ENCODE measurements around the gene INTS11.
A peak's percentile ranks its signal among the peaks of the same experiment; 100 is the strongest.
"Not testable (repeated sequence)": the region's sequence is repeated elsewhere in the genome, so short reads cannot be mapped to it uniquely, and the experiment has no call there.

The INTS11 gene

DNA sequence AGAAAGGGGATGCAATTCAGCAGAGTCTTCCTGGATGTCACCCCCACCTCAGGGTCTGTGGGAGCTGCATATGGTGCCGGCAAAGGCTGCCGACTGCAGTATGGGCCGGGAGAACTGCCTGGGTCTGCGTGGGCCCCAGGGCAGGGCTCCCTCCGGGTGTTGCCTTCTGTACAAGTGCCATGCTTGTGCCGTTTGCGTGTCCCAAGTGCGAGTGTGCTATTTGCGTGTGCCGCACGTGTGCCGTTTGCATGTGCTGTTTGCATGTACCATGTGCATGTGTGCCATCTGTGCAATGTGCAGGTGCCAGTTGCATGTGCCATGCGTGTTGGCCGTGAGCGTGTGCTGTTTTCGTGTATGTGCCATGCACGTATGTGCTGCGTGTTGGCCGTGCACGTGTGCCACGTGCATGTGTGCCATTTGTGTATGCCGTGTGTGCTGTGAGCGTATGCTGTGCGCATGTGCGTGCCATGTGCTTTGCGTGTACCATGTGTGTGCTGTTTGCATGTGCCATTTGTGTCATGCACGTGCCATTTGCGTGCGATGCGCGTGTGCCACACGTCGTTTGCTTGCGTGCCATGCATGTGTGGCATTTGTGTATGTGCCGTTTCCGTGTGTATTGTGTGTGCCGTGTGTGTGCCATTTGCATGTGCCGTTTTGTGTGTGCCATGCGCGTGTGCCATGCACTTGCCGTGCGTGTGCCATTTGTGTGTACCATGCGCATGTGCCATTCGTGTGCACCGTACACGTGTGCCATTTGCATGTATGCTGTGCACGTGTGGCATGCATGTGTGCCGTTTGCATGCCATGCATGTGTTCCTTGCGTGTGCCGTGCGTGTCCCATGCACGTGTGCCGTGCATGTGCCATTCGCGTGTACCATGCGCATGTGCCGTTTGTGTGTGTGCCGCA is 5.1 kb upstream of the INTS11 start:
- DNase-seq, result no peak

DNA sequence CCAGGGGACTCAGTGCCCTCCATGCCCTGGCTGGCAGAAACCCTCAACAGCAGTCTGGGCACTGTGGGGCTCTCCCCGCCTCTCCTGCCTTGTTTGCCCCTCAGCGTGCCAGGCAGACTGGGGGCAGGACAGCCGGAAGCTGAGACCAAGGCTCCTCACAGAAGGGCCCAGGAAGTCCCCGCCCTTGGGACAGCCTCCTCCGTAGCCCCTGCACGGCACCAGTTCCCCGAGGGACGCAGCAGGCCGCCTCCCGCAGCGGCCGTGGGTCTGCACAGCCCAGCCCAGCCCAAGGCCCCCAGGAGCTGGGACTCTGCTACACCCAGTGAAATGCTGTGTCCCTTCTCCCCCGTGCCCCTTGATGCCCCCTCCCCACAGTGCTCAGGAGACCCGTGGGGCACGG is 3.8 kb upstream of the INTS11 start:
- no peak for DNase-seq

DNA sequence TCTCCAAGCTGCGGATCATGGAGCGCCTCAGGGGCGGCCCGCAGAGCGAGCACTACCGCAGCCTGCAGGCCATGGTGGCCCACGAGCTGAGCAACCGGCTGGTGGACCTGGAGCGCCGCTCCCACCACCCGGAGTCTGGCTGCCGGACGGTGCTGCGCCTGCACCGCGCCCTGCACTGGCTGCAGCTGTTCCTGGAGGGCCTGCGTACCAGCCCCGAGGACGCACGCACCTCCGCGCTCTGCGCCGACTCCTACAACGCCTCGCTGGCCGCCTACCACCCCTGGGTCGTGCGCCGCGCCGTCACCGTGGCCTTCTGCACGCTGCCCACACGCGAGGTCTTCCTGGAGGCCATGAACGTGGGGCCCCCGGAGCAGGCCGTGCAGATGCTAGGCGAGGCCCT is 2.8 kb upstream of the INTS11 start:
- DNase-seq, result no peak

DNA sequence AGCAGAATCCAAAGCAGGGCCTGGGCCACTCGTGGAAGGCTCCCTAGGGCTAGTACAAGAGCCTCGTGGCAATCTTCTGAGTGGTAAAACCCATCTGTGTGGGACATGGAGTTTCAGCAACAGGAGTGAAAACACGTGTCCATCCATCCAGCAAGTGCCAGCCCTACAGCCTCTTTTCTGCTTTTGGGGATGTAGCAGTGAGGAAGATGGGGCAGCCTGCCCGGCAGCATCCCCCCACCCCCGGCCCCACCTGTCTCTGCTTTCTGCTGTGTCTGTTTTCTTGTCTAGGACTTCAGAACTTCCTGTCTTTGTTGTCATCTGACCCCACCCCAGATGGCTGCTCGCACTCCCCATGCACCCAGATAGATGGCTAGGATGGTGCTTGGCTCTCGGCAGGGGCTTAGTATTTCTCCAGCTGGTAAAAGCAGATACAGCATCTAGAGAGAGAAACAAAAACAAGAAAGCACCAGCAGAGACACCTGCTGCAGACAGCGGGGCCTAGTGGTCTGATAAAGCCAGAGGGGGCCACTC is 1.7 kb upstream of the INTS11 start:
- no peak for DNase-seq

DNA sequence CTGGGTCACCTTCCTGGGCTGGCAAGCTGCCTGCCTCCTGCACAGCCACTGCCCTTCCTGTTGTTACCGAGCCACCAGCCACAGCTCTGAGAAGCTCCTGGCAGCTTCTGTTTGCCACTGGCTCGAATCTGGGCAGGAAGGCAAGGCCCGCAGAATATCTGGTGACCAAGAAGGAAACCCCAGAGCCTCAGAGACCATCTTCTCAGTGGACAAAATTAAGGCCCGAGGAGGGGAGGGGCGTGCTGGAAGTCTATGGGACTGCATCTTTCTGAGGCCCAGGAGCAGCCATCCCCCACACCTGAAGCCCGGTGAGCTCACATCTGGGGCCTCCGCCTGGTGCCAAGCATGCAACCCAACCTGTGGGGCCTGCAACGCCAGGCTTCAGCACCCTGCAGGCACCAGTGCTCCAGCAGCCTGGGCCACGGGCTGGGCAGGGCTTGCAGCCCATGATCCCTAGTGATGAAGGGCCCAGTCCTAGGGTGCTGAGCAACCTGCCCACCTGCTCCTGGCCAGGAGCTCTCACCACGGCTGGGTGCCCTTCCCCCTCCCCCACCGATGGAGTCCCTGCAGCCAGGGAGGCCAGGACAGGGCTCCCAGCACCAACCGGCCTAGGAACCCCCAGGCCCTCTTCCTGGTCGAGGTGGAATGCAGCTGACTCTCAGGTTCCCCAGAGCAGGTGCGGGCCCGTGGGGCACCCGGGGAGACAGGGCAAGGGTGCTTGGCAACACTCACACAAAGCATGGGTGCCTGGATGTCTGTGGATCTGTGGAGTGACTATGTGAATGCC is 1.0 kb upstream of the INTS11 start:
- no peak for DNase-seq

DNA sequence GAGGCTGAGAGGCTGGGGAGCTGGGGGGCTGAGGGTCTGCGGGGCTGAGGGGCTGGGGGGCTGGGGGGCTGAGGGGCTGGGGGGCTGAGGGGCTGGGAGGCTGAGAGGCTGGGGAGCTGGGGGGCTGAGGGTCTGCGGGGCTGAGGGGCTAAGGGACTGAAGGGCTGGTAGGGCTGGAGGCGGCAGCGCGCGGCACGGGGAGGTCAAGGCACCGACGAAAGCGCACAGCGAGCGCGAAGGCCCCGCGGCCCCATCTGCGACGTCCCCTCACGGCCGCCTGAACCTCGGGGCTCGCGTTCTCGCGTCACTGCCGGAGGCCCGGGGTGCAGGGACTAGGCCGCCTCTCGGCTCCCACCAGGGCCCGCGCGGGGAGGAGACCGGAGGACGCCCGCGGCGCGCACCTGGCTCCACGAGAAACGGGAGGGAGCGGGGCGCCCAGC is 356 bp downstream of the INTS11 start:
- DNase-seq, result no peak

GRCh38 chr1:1322952-1323351 is 1.5 kb downstream of the INTS11 start:
- no peak for DNase-seq

GRCh38 chr1:1322418-1322817 is 2.0 kb downstream of the INTS11 start:
- DNase-seq, result no peak

- no peak for DNase-seq
These were observed 3.0 kb downstream of the INTS11 start for GRCh38 chr1:1321477-1321876.

DNA sequence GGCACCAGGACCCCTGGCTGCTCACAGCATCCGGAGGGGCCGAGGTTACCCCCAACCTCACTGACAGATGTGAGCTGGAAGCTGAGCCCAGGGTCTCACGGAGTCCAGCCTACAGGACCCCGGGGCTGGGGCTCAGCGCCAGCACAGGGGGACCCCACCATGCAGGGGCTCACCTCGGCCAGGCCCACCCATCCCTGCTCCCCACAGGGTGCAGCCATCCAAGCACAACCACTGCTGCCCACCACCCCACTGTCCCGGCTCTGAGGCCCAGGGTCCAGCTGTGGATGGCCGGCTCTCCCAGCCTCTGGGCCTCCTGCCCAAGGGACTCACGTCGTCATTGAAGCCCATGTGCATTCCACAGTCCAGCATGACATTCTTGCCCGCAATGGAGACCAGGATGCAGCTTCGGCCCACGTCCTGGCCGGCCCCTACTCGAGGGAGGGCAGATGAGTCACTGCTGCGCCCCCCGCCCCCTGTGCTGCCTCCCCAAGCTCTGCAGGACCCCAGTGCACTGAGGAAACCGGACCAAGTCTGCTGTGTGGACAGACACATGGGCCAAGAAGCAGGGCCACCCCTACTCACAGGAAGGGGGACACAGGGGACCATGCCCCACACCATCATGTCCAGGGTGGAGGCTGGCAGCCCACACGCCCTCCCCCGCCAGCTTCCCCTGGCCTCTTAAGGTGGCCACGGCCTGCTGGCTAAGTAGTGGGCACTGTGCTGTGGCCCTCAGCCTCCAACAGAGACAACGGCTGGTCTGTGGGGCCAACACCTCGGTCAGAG is 3.6 kb downstream of the INTS11 start:
- no peak for DNase-seq

DNA sequence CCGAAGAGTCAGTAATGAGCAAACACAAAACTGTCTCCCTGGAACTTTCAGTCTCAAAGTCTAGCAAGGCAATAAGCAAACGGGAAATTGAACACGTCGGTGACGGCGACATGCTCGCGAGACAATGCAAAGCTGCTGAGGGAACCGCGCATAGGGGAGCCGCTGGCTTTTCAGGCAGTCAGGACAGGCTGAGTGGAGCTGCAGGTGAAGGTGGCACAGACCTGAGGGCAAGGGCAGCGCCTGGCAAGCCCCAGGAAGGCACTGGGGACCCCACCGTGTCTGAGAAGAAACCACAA is 4.9 kb downstream of the INTS11 start:
- no peak for DNase-seq

DNA sequence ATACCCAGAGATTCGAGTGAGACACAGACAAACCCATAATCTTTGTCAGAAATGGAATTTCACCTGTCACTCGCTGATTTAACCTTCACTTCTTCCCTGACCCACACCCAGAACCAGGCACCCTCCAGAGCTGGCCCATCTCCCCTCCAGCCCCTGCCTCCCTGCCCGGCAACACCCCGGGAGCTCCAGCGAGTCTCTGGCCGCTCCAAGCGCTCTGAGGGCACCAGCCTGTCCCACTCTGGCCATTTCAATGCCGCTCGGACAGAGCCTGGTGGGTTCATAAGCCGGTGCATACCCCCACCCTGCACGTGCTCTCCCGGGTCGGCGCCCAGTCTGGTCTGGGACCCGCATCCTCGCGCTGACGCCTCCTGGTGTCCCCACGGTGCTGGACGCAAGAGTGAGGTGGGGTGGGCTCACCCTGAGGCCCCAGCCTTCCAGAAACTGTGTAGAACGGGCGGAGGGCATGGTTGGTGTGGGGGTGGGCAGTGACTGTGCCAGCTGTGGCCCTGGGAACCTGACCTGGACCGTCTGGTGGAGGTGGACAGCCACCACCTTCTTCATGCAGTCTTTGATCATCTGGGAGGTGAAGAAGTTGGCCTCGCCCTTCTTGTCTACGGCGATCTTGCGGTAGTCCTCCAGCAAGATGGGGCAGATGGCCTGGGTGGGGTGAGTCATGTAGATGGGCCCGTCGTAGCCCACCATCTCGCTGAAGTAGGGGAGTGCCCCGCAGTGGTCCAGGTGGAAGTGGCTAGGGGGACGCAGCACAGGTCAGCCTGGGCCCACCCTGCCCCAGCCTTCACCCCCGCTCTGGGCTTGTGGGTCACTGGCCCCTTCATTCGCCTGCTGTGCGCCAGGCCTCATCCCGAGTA is 5.4 kb downstream of the INTS11 start:
- DNase-seq, result no peak

GRCh38 chr1:1318131-1318652 is 6.3 kb downstream of the INTS11 start:
- DNase-seq, result peak; percentile 89

GRCh38 chr1:1317420-1317819 is 7.0 kb downstream of the INTS11 start:
- no peak for DNase-seq

- DNase-seq, result not testable (repeated sequence)
These were observed 8.3 kb downstream of the INTS11 start for GRCh38 chr1:1316199-1316598.

GRCh38 chr1:1315435-1315954 is 9.0 kb downstream of the INTS11 start:
- no peak for DNase-seq

DNA sequence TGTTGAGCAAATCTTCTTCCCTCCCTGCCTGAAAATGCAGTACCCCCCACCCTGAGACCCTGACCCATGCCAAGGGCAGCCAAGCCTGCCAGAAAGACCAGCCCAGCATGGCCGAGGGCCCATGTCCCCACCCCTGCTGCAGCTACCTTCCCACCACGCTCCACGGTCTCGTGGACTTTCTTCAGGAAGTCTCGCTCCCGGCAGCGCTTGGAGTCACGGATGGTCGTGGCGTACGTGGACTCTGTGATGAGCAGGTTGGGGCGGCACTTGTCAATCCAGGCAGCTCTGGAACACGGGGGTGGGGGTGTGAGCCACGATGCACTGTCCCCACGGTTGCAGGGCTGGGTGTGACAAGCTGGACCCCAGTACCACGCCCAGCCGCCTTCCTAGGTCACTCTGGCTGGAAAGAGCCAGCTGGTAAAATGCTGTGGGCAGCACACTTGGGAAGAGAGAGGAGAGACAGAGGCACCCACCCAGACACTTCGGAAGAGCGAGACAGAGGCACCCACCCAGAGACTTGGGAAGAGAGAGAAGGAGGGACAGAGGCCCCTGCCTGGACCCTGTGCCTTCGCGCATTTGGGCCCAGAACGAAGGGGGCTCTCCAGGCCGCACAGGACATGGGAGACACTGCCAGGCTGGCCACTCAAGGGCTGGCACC is 9.7 kb downstream of the INTS11 start:
- no peak for DNase-seq

GRCh38 chr1:1314237-1314586 is 10.2 kb downstream of the INTS11 start:
- DNase-seq, result no peak

GRCh38 chr1:1313500-1314236 is 10.8 kb downstream of the INTS11 start:
- no peak for DNase-seq
